Measurements from ENCODE around the gene ACSS2. TPM values are rescaled to one million over a fixed set of nuclear protein-coding genes. Genes with fewer than 3 reads are reported as not detected.

ACSS2 gene
- total and polyA plus RNA-seq, 10 donors, result 8.9 to 43.6 (median 30.2) TPM

DNA sequence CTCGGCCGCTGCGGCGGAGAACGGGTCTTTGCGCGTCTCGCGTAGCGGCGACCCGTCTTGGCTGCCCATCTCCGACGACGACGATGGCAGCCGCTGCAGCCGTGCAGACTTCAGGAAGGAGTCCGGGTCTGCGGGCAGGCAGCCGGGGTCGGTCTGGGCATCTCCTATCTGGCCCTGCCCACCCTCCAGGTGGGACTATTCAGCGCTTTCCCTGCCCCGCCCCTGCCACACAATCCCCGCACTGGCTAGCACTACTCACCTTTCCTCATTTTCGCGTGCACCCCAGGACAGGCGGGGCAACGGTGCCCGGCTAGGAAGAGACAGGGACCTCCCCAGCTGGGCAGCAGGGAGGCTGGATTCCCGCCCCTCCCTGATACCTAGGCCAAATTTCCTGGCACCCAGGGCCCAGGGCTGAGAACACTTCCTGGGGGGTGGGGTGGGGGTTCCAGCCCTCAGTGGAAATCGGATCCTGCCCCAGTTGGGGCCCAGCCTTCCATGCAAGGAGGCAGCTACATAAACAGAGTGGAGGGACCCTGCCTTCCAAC is 12.9 kb upstream of the ACSS2 start:
- 81 to 91% (median 84%) methylated on average over 23 to 32 of the region's 32 CpGs for WGBS, 5 donors
- no peak for DNase-seq

DNA sequence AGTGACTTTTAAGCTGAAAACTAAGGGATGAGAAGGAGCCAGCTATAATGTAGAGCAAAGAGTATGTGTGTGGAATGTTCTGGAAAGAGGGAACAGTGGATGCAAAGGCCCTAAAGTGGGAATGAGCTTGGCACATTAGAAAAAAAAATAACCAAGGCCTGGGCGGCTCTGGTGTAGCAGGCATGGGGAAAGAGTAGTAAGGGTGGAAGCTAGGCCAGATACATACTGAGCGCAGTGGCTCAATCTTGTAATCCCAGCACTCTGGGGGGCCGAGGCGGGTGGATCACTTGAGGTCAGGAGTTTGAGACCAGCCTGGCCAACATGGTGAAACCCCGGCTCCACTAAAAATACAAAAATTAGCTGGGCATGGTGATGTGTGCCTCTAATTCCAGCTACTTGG is 12.2 kb upstream of the ACSS2 start:
- Histone ChIP-seq H3K4me3 (no peak overlapping the region), H3K9me3 (no peaks in the 10 kb centered on the region), H3K27me3 (replicated peaks in 1 of 7) (no peaks in the 10 kb centered on the region), H3K27ac (no peak overlapping the region), H3K4me1 (no peaks in the 10 kb centered on the region), H3K36me3 (peaks cover 0 to 42% (median 7%) of the 10 kb centered on the region in 6 donors)
- intact Hi-C loops (cut with DNase I; ENCODE audit: low total_unique reads), result no loop called here
- no peak for TF ChIP-seq POLR2A (IDR thresholded peaks at IDR 0.05)
- 94 to 98% (median 97%) methylated on average over 5 of the region's 5 CpGs for WGBS, 5 donors
- no peak for DNase-seq

More for the DNA sequence above, 12.9 kb upstream of the ACSS2 start:
- TF ChIP-seq, protein P1, sequence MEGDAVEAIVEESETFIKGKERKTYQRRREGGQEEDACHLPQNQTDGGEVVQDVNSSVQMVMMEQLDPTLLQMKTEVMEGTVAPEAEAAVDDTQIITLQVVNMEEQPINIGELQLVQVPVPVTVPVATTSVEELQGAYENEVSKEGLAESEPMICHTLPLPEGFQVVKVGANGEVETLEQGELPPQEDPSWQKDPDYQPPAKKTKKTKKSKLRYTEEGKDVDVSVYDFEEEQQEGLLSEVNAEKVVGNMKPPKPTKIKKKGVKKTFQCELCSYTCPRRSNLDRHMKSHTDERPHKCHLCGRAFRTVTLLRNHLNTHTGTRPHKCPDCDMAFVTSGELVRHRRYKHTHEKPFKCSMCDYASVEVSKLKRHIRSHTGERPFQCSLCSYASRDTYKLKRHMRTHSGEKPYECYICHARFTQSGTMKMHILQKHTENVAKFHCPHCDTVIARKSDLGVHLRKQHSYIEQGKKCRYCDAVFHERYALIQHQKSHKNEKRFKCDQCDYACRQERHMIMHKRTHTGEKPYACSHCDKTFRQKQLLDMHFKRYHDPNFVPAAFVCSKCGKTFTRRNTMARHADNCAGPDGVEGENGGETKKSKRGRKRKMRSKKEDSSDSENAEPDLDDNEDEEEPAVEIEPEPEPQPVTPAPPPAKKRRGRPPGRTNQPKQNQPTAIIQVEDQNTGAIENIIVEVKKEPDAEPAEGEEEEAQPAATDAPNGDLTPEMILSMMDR (IDR thresholded peaks at IDR 0.05 in 8 of 11, conservative IDR thresholded peaks at IDR 0.05 in 3 of 11), result no peak
- TF ChIP-seq POLR2AphosphoS5 (IDR thresholded peaks at IDR 0.05) (no peak), POLR2A (IDR thresholded peaks at IDR 0.05) (no peak)
- Histone ChIP-seq H3K27ac (no peak overlapping the region), H3K4me1 (no peaks in the 10 kb centered on the region), H3K9me3 (no peaks in the 10 kb centered on the region), H3K36me3 (peaks cover 0 to 49% (median 7%) of the 10 kb centered on the region in 6 donors), H3K4me3 (no peak overlapping the region), H3K27me3 (replicated peaks in 1 of 7) (no peaks in the 10 kb centered on the region)
- intact Hi-C loops (cut with DNase I; ENCODE audit: low total_unique reads), result no loop called here

DNA sequence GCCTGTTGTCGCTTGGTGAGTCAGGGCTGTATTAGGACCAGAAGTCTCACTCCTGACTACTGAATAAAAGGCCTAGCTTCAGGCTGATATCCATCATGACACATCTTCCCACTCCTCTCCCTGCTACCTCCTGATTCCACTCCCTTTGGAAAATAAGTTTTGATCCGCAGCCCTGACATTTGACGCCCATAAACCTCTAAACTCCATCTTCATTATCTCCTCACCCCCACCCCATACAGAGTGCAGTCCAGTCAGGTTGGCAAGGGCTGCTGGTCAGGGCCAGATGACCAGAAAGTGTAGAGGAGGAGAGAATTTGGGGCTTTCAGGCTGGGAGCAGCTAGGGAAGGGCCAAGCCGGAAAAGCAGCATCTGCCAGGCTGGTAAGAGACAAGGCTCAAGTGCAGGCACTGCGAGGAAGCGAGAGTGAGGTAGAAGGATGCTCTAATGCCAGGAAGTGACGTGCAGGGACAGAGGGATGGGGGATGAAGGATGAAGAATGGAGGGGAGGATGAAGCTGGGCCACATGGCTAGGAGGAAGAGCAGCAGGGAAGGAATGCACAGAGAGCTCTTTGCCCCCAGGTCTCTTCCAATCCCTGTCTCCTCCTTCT is 5.0 kb upstream of the ACSS2 start:
- Histone ChIP-seq H3K4me3 (peak overlapping the region in 4 of 8 donors; percentile 48 to 73 (median 54)), H3K36me3 (no peaks in the 10 kb centered on the region), H3K9me3 (no peaks in the 10 kb centered on the region), H3K27ac (peak overlapping the region in 2 of 8 donors; percentile 56 to 80), H3K4me1 (peaks cover 19 to 53% (median 48%) of the 10 kb centered on the region in 6 donors), H3K27me3 (replicated peaks in 1 of 7) (no peaks in the 10 kb centered on the region)
- TF ChIP-seq POLR2AphosphoS5 (IDR thresholded peaks at IDR 0.05), result no peak
- TF ChIP-seq POLR2A (IDR thresholded peaks at IDR 0.05), result no peak
- TF ChIP-seq, protein P1 (IDR thresholded peaks at IDR 0.05 in 8 of 11, conservative IDR thresholded peaks at IDR 0.05 in 3 of 11), result no peak
- DNase-seq, result peak; percentile 58
- intact Hi-C loops (cut with DNase I; ENCODE audit: low total_unique reads), result loop anchor here (5.0 kb wide), 1 partner anchor 86 kb away; the partner anchor contains the start of genes GSS and MYH7B
- 91 to 97% (median 95%) methylated on average over 7 of the region's 7 CpGs for WGBS, 5 donors

DNA sequence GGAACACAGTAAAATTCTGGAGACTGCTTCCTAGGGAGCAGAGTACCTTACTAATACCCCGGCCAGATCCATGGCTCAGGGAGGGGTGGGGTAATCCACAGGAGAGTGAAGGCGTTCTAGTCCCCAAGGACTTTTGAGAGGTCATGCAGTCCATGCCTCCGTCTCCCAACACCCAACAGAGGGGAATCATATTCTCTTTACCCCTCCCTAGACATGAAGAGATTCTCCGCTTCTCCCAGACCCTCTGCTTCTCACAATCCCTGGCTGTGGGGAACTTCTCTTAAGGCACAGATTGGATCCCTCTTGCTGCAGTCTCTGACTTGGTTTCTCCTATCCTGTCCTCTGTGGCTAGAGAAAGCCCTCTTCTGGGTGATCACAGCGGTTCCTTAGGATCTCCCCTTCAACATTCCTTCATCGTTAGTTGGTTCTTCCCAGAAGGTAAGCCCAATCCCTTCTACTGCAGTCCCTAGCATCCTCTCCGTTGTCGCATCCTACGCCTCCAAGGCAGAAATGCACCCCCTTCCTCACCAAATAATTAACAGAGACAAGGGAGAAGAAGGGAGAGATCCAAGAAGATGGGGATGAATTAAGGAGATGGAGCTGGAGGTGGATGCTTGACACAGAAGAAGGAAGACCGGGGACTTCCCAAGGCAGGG is 4.3 kb upstream of the ACSS2 start:
- WGBS, 5 donors, result 56 to 75% (median 66%) methylated on average over 10 of the region's 10 CpGs
- Histone ChIP-seq H3K9me3 (no peaks in the 10 kb centered on the region), H3K4me3 (peak overlapping the region; percentile 45 to 73 (median 54)), H3K36me3 (no peaks in the 10 kb centered on the region), H3K27ac (peak overlapping the region in 7 of 8 donors; percentile 38 to 80 (median 62)), H3K27me3 (replicated peaks in 1 of 7) (no peaks in the 10 kb centered on the region), H3K4me1 (peaks cover 19 to 59% (median 51%) of the 10 kb centered on the region in 6 donors)
- no peak for DNase-seq
- TF ChIP-seq POLR2A (IDR thresholded peaks at IDR 0.05), result no peak
- no peak for TF ChIP-seq POLR2AphosphoS5 (IDR thresholded peaks at IDR 0.05)
- TF ChIP-seq, protein P1 (IDR thresholded peaks at IDR 0.05 in 8 of 11, conservative IDR thresholded peaks at IDR 0.05 in 3 of 11), result no peak
- intact Hi-C loops (cut with DNase I; ENCODE audit: low total_unique reads), result loop anchor here (5.0 kb wide), 1 partner anchor 85 kb away; the partner anchor contains the start of genes GSS and MYH7B

All from spleen (tissue), 11 donors.